Chondrocyte (in vitro differentiated cells): ENCODE results near the gene FAN1. TPM values are rescaled to one million over a fixed set of nuclear protein-coding genes. Genes with fewer than 3 reads are reported as not detected.
A peak's percentile ranks its signal among the peaks of the same experiment; 100 is the strongest.

Experiments
- DNase-seq: peaks from one replicate; pipeline ENCODE4 v3.0.0; 2021; ENCODE audit warnings: mixed read lengths, low spot score
- H3K27ac Mint-ChIP-seq: one replicate; pipeline ENCODE4 v1.8.0; 2021; ENCODE audit warnings: mild to moderate bottlenecking, moderate library complexity, mixed read lengths; ENCODE audit not compliant: unreplicated experiment
- H3K27me3 Mint-ChIP-seq: 2 replicates; pipeline ENCODE4 v1.8.0; 2021; ENCODE audit warnings: low read depth, mixed read lengths
- H3K36me3 Mint-ChIP-seq: 2 replicates; pipeline ENCODE4 v1.8.0; 2021; ENCODE audit warnings: low read depth, mixed read lengths
- H3K4me1 Mint-ChIP-seq: 2 replicates; pipeline ENCODE4 v1.8.0; 2021; ENCODE audit warnings: low read depth, mild to moderate bottlenecking, mixed read lengths
- H3K4me3 Mint-ChIP-seq: one replicate; pipeline ENCODE4 v1.8.0; 2021; ENCODE audit warnings: mild to moderate bottlenecking, moderate library complexity, mixed read lengths; ENCODE audit not compliant: unreplicated experiment
- H3K9me3 Mint-ChIP-seq: 2 replicates; pipeline ENCODE4 v1.8.0; 2021; ENCODE audit warnings: low read depth, mixed read lengths
- CTCF ChIP-seq: fragments of 200-600 bp; sonication (generic); IDR thresholded peaks from 2 replicates; pipeline ENCODE4 v1.5.0; 2021; ENCODE audit warnings: antibody characterized with exemption, mild to moderate bottlenecking, moderate library complexity
- total RNA-seq: library from RNA; stranded (reverse); gene quantifications from 3 replicates; pipeline ENCODE4 v1.2.1, GENCODE V29; 2021

The FAN1 gene
- total RNA-seq, 1 donor from 2014 or later: 16.3 TPM

GRCh38 chr15:30919877-30920550 lies 16.3 kb downstream of the FAN1 start:
- no peak for TF ChIP-seq CTCF
- no peak for DNase-seq
- H3K27me3 Mint-ChIP-seq: no peaks in the 10 kb centered on the region
- peaks cover 35% of the 10 kb centered on the region for H3K4me1 Mint-ChIP-seq
- H3K36me3 Mint-ChIP-seq: peaks cover 23% of the 10 kb centered on the region
- H3K27ac Mint-ChIP-seq: no peak overlapping the region
- no peaks in the 10 kb centered on the region for H3K9me3 Mint-ChIP-seq
- no peak overlapping the region for H3K4me3 Mint-ChIP-seq

- H3K4me3 Mint-ChIP-seq: no peak overlapping the region
- DNase-seq: no peak
- H3K9me3 Mint-ChIP-seq: no peaks in the 10 kb centered on the region
- peaks cover 35% of the 10 kb centered on the region for H3K4me1 Mint-ChIP-seq
- peak overlapping the region; percentile 27 for H3K27ac Mint-ChIP-seq
- peaks cover 21% of the 10 kb centered on the region for H3K36me3 Mint-ChIP-seq
- TF ChIP-seq CTCF: no peak
- H3K27me3 Mint-ChIP-seq: no peaks in the 10 kb centered on the region
Observed at GRCh38 chr15:30921106-30921505, 17.4 kb downstream of the FAN1 start.

GRCh38 chr15:30921781-30922479 lies 18.2 kb downstream of the FAN1 start:
- TF ChIP-seq CTCF: no peak
- no peaks in the 10 kb centered on the region for H3K27me3 Mint-ChIP-seq
- peak overlapping the region; percentile 92 for H3K27ac Mint-ChIP-seq
- H3K9me3 Mint-ChIP-seq: no peaks in the 10 kb centered on the region
- H3K36me3 Mint-ChIP-seq: peaks cover 24% of the 10 kb centered on the region
- no peak for DNase-seq
- H3K4me1 Mint-ChIP-seq: peaks cover 35% of the 10 kb centered on the region
- peak overlapping the region; percentile 33 for H3K4me3 Mint-ChIP-seq

GRCh38 chr15:30922480-30923311 lies 19.0 kb downstream of the FAN1 start:
- DNase-seq: no peak
- Mint-ChIP-seq H3K27me3 (no peaks in the 10 kb centered on the region), H3K36me3 (peaks cover 24% of the 10 kb centered on the region), H3K4me1 (peaks cover 35% of the 10 kb centered on the region), H3K9me3 (no peaks in the 10 kb centered on the region), H3K27ac (peak overlapping the region; percentile 92), H3K4me3 (peak overlapping the region; percentile 33)
- TF ChIP-seq CTCF: peak; percentile 7

- Mint-ChIP-seq H3K4me3 (no peak overlapping the region), H3K27ac (peak overlapping the region; percentile 14), H3K36me3 (peaks cover 22% of the 10 kb centered on the region), H3K27me3 (no peaks in the 10 kb centered on the region), H3K4me1 (peaks cover 35% of the 10 kb centered on the region), H3K9me3 (no peaks in the 10 kb centered on the region)
- no peak for DNase-seq
- TF ChIP-seq CTCF: no peak
Observed at GRCh38 chr15:30923429-30923828, 19.7 kb downstream of the FAN1 start.
